Neuronal stem cell (in vitro differentiated cells): ENCODE data around the gene HOXB7.

Experiments used
- DNase-seq: peaks from one replicate; pipeline ENCODE4 v3.0.0-alpha.2; 2013; ENCODE audit warnings: low spot score
- H2AFZ ChIP-seq: one replicate; pipeline ENCODE4 v1.6.1; 2013; ENCODE audit warnings: mild to moderate bottlenecking, low read length, inconsistent platforms
- H2AK5ac ChIP-seq: 2 replicates; pipeline ENCODE4 v1.6.1; 2013; ENCODE audit warnings: low read depth, mild to moderate bottlenecking, inconsistent platforms, low read length, moderate library complexity, mixed read lengths
- H2BK120ac ChIP-seq: 2 replicates; pipeline ENCODE4 v1.6.1; 2013; ENCODE audit warnings: low read depth, mild to moderate bottlenecking, inconsistent platforms, low read length, moderate library complexity, mixed read lengths
- H2BK12ac ChIP-seq: one replicate; pipeline ENCODE4 v1.6.1; 2013; ENCODE audit warnings: low read length, inconsistent platforms
- H2BK15ac ChIP-seq: 2 replicates; pipeline ENCODE4 v1.6.1; 2013; ENCODE audit warnings: mild to moderate bottlenecking, low read length, inconsistent platforms, mixed read lengths
- H2BK5ac ChIP-seq: one replicate; pipeline ENCODE4 v1.6.1; 2013; ENCODE audit warnings: inconsistent platforms, mild to moderate bottlenecking, low read length, moderate library complexity
- H3K14ac ChIP-seq: one replicate; pipeline ENCODE4 v1.6.1; 2013; ENCODE audit warnings: low read length, inconsistent platforms
- H3K18ac ChIP-seq: 2 replicates; pipeline ENCODE4 v1.6.1; 2013; ENCODE audit warnings: low read length, inconsistent platforms
- H3K23ac ChIP-seq: 2 replicates; pipeline ENCODE4 v1.6.1; 2013; ENCODE audit warnings: low read depth, mild to moderate bottlenecking, mixed read lengths, low read length, inconsistent platforms; ENCODE audit not compliant: poor library complexity
- H3K27ac ChIP-seq: replicated peaks from 3 replicates; pipeline ENCODE4 v1.5.1; 2013; ENCODE audit warnings: low read length, inconsistent platforms
- H3K27me3 ChIP-seq, 3 experiments: 2 replicates each; pipeline ENCODE4 v1.6.1; 2013; ENCODE audit warnings: low read length in 3 of 3, mild to moderate bottlenecking in 2 of 3, inconsistent platforms in 1 of 3, low read depth in 1 of 3, mixed read lengths in 1 of 3, moderate library complexity in 1 of 3; ENCODE audit not compliant: control insufficient read depth in 3 of 3, insufficient read depth in 3 of 3
- H3K36me3 ChIP-seq, 2 donors: replicated peaks in 1 of 2; 2 replicates each; pipeline ENCODE4 v1.6.1; 2013; ENCODE audit warnings: low read length in 2 of 2; ENCODE audit not compliant: control insufficient read depth in 2 of 2, insufficient read depth in 2 of 2
- H3K4ac ChIP-seq: 2 replicates; pipeline ENCODE4 v1.6.1; 2013; ENCODE audit warnings: inconsistent platforms, mild to moderate bottlenecking, low read length, moderate library complexity
- H3K4me1 ChIP-seq, 2 donors: 1 replicate in 1 of 2; 2 replicates in 1 of 2; pipeline ENCODE4 v1.6.1; 2013; ENCODE audit warnings: low read length in 2 of 2, low read depth in 1 of 2; ENCODE audit not compliant: control insufficient read depth in 2 of 2, insufficient read depth in 1 of 2
- H3K4me2 ChIP-seq: one replicate; pipeline ENCODE4 v1.6.1; 2013; ENCODE audit warnings: mild to moderate bottlenecking, low read length, inconsistent platforms; ENCODE audit not compliant: insufficient read depth, poor library complexity, severe bottlenecking
- H3K4me3 ChIP-seq, 2 donors: 2 replicates each; pipeline ENCODE4 v1.5.1; 2013; ENCODE audit warnings: low read length in 2 of 2, mild to moderate bottlenecking in 2 of 2, inconsistent platforms in 1 of 2, moderate library complexity in 1 of 2
- H3K79me1 ChIP-seq: one replicate; pipeline ENCODE4 v1.6.1; 2013; ENCODE audit warnings: low read depth, mild to moderate bottlenecking, inconsistent platforms, low read length, moderate library complexity
- H3K9ac ChIP-seq: one replicate; pipeline ENCODE4 v1.6.1; 2013; ENCODE audit warnings: mild to moderate bottlenecking, low read depth, low read length, inconsistent platforms; ENCODE audit not compliant: poor library complexity
- H3K9me3 ChIP-seq, 2 donors: replicated peaks in 1 of 2; 2 replicates each; pipeline versions ENCODE3 to v1.6.1; 2013; ENCODE audit warnings: low read length in 2 of 2, mild to moderate bottlenecking in 2 of 2, inconsistent platforms in 1 of 2, low read depth in 1 of 2, mixed read lengths in 1 of 2, moderate library complexity in 1 of 2; ENCODE audit not compliant: control insufficient read depth in 2 of 2, insufficient read depth in 1 of 2
- H4K8ac ChIP-seq: one replicate; pipeline ENCODE4 v1.6.1; 2013; ENCODE audit warnings: low read depth, mild to moderate bottlenecking, inconsistent platforms, low read length, moderate library complexity
- H4K91ac ChIP-seq: one replicate; pipeline ENCODE4 v1.6.1; 2013; ENCODE audit warnings: low read length, low read depth, mild to moderate bottlenecking, inconsistent platforms; ENCODE audit not compliant: poor library complexity
- WGBS, 2 donors: extraction: QIAGEN DNeasy Blood & Tissue Kit; methylation state at CpG; one replicate each; pipeline ENCODE4 v1.1.7; 2013; ENCODE audit warnings: missing lambda C conversion rate in 2 of 2, mixed read lengths in 1 of 2; ENCODE audit not compliant: insufficient read length in 2 of 2, insufficient replicate concordance in 1 of 2; ENCODE audit errors: extremely low coverage in 2 of 2; 5-methylcytosine and 5-hydroxymethylcytosine counted together

Gene HOXB7

DNA sequence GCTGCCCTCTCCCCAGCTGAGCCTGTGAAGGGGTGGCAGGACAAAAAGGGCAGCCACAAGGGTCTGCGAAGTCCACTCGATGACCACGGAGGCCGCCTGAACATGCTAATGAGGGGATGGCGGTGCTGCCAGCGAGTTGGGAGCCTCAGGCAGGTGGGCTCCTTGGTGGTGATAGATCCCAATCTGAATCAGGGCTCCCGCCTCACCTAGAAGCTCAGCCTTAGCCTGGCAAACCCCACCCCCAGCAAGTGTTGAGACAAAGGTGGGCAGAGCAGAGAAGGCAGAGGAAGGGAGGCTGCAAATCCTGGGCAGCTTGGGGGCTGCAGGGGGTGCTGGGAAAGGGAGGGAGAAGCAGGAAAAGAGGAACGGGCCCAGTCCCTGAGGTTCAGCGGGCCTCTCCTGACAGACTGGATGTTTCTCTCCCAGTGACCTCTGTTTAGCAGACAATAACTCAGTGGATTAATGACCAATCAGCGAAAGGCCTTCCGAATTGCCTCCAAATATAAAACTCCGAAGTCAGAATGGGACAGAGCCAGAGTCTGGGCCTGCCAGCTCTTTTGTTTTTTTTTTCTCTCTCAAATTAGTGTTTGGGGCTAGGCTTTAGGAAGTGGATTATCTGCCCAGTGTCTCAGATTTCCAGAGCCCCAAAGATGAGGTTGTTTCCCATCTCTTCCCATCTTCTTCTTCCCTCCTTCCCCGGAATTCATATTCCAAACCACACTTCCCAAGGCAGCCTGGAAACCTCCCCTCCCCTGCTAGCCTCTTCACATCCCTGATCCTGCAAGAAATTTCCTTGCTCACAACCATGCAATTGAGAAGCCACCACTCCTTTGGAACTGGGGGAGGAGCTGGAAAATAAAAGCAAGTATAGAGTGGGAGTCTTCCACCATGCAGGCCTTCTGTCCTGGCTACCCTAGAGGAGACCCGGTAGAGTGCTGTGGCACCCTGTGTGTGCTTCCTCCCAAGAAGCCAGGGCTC lies 50.7 kb downstream of the HOXB7 start:
- H3K4me3 ChIP-seq = no peak overlapping the region
- no peak overlapping the region for H3K23ac ChIP-seq
- H4K8ac ChIP-seq = no peak overlapping the region
- no peak overlapping the region for H2AK5ac ChIP-seq
- no peak overlapping the region for H3K14ac ChIP-seq
- H3K9ac ChIP-seq = no peak overlapping the region
- H2BK120ac ChIP-seq = no peak overlapping the region
- no CpG with 5 or more reads among the region's 14 CpGs for WGBS, 2 donors
- no peaks in the 10 kb centered on the region for H3K4me1 ChIP-seq
- no peak overlapping the region for H2BK12ac ChIP-seq
- H3K18ac ChIP-seq = no peak overlapping the region
- H2AFZ ChIP-seq = no peak overlapping the region
- no peaks in the 10 kb centered on the region for H3K79me1 ChIP-seq
- DNase-seq = no peak
- H3K4me2 ChIP-seq = no peak overlapping the region
- H3K36me3 ChIP-seq = no peaks in the 10 kb centered on the region
- H2BK15ac ChIP-seq = no peak overlapping the region
- no peak overlapping the region for H4K91ac ChIP-seq
- no peak overlapping the region for H3K27ac ChIP-seq
- H3K27me3 ChIP-seq = peaks cover 66 to 98% (median 97%) of the 10 kb centered on the region in 3 experiments
- H3K9me3 ChIP-seq = no peaks in the 10 kb centered on the region
- H2BK5ac ChIP-seq = no peak overlapping the region
- no peak overlapping the region for H3K4ac ChIP-seq

DNA sequence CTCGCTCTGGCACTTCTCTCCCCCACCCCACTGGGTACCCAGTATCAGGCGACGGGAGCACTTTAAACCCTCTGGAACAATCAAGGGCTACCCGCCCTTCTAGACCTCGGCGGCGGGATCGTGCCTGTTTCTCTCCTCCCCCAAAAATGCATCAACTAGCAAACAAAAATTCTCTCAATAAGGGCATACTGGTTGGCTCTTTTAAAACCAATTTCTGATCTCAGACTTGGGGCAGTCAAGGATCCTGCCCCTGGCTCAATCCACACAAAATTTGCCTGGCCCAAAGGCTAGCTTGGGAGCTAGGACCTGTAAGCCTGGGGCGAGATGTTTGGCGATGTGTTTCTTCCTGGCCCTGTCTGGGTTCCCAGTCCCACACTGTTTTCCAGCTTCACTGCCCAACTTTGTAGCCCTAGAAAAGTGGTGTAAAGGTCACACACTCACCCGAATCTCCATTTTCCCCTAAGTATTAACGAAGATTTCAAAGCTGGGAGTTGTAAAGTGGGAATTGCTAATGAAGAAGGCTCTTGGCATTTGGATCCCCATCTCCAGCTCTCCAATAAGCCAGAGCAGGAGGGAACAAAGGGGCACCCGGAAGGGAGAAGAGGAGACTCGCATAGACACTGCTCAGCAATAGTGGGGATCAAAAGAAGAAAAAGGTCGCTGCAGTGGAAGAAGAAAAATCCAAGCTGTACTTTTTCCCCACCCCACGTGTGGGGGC lies 51.5 kb downstream of the HOXB7 start:
- no peak overlapping the region for H3K4me2 ChIP-seq
- no peak overlapping the region for H4K91ac ChIP-seq
- peaks cover 2% of the 10 kb centered on the region for H3K79me1 ChIP-seq
- H3K36me3 ChIP-seq = no peaks in the 10 kb centered on the region
- H3K18ac ChIP-seq = no peak overlapping the region
- no peak overlapping the region for H2BK12ac ChIP-seq
- H3K23ac ChIP-seq = no peak overlapping the region
- no peak for DNase-seq
- H3K4ac ChIP-seq = no peak overlapping the region
- H3K27ac ChIP-seq = no peak overlapping the region
- no peak overlapping the region for H3K14ac ChIP-seq
- no peak overlapping the region for H2AFZ ChIP-seq
- H3K9me3 ChIP-seq = no peaks in the 10 kb centered on the region
- no peak overlapping the region for H2BK120ac ChIP-seq
- H2BK5ac ChIP-seq = no peak overlapping the region
- no peak overlapping the region for H2BK15ac ChIP-seq
- no peak overlapping the region for H2AK5ac ChIP-seq
- no peak overlapping the region for H3K4me3 ChIP-seq
- peaks cover 66 to 98% (median 97%) of the 10 kb centered on the region in 3 experiments for H3K27me3 ChIP-seq
- H3K4me1 ChIP-seq = no peaks in the 10 kb centered on the region
- WGBS, 2 donors = no CpG with 5 or more reads among the region's 16 CpGs
- H4K8ac ChIP-seq = no peak overlapping the region
- no peak overlapping the region for H3K9ac ChIP-seq

DNA sequence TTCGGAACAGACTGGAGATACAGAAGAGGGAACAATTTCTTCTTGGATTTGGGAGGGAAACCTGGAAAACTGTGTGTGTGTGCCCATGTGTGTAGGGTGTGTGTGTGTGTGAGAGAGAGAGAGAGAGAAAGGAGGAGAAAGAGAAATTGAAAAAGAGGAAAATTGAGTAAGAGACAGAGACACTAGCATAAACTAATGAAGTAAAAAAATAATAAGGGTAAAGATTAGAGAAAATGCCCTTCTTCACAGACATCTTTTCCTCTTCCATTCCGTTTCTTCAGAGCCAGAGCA lies 52.0 kb downstream of the HOXB7 start:
- Histone ChIP-seq H4K8ac (no peak overlapping the region), H2BK15ac (no peak overlapping the region), H3K18ac (no peak overlapping the region), H3K27me3 (peaks cover 69 to 99% (median 98%) of the 10 kb centered on the region in 3 experiments), H2AFZ (no peak overlapping the region), H2BK5ac (no peak overlapping the region), H3K14ac (no peak overlapping the region), H3K27ac (no peak overlapping the region), H4K91ac (no peak overlapping the region), H3K4me3 (no peak overlapping the region), H3K4me1 (no peaks in the 10 kb centered on the region), H3K23ac (no peak overlapping the region), H3K4ac (no peak overlapping the region), H3K36me3 (no peaks in the 10 kb centered on the region), H3K79me1 (peaks cover 2% of the 10 kb centered on the region), H3K9me3 (no peaks in the 10 kb centered on the region), H3K9ac (no peak overlapping the region), H2BK120ac (no peak overlapping the region), H3K4me2 (no peak overlapping the region), H2BK12ac (no peak overlapping the region), H2AK5ac (no peak overlapping the region)
- no peak for DNase-seq
- WGBS, 2 donors = no CpG with 5 or more reads among the region's 2 CpGs
